HG03565 (cell line): ENCODE measurements around the gene KLHL29.

Source experiments
- ATAC-seq: cut with Tn5 transposase; IDR thresholded peaks from one replicate; pipeline ENCODE4 v1.9.1; 2021; ENCODE audit warnings: mild to moderate bottlenecking, moderate library complexity; ENCODE audit not compliant: unreplicated experiment

Gene KLHL29

GRCh38 chr2:23687214-23687613, 302.2 kb downstream of the KLHL29 start:
- ATAC-seq, result no peak

- no peak for ATAC-seq
Measured at GRCh38 chr2:23687713-23688112, 302.7 kb downstream of the KLHL29 start.

DNA sequence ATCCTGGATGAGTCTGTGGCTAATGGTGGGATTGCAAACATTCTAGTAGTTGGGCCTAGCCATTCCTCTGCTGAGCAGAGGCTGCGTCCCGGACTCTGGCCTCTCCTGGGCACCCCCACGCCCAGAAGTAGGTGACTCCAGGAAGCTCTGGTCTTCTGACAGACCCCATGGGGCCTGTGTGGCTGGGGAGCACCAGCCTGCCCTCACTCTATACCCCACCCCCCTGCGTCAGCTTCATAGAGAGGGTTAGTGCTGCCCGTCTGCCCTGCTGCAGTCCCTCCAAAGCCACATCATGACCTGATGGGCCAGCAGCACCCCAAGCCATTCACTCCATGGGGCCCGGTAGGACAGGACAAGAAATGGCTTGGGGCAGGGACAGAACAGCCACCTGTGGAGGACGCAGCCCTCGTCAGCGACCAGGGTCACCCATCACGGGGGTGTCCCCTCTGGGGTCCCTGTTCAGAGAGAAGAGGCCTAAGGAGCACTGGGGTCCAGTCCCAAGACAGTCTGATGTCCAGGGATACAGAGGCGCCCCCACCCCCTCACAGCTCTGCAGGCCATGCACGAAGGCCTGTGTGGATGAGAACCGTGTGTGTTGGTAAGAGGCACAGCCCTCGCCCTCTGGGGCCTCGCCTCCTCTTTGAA, 303.6 kb downstream of the KLHL29 start:
- ATAC-seq, result no peak

GRCh38 chr2:23689131-23689700, 304.2 kb downstream of the KLHL29 start:
- ATAC-seq, result no peak

DNA sequence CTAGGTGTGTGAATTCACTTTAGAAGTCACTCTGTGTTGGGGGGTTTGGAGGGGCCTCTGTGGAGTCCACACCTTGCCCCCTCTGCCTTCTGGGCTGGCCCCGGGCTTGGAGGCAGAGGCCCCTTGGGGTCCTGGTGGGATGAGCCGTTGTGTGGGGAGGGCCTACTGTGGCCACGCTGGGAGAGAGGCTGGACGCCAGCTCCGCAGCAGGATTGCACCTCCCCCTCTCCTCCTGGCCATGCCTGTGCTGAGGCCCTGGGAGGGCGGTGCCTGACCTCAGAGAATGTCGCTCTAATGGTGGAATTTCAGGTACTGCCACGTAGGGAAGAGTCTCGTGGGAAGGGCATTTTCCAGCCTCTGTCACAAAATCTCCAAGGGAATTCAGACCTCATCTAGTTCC, 304.9 kb downstream of the KLHL29 start:
- no peak for ATAC-seq

GRCh38 chr2:23690421-23691105, 305.6 kb downstream of the KLHL29 start:
- ATAC-seq, result no peak

GRCh38 chr2:23691106-23691470, 306.1 kb downstream of the KLHL29 start:
- no peak for ATAC-seq

DNA sequence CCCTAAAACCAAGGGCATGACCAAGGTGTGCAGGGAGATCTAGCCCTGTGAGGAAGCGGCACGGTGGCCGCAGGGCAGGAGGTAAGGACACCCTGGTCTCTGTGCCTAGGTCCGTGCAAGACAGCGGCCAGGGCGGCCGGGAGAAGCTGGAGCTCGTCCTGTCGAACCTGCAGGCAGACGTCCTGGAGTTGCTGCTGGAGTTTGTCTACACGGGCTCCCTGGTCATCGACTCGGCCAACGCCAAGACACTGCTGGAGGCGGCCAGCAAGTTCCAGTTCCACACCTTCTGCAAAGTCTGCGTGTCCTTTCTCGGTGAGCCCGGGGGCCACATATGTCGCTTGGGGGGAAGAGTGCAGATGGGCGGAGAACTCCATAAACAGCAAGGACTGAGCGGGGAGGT, 306.6 kb downstream of the KLHL29 start:
- ATAC-seq, result no peak

DNA sequence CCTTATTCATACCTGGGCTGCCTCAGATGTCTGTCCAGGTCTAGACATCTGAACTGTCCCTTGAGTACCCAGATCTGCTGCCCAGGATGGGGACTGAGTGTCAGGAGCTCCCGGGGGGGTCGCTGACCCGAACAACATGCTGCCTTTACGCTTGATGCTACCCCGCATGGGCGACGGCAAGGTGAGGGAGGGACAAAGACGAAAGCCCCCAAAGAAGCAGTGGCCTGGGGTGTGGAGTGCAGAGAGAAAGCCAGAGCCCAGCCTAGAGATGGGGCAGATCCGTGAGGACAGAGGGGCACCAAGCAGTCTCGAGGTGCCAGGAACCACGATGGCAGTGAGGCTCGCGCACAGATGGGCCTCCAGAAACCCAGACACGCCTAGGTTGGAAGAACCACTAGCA, 307.3 kb downstream of the KLHL29 start:
- no peak for ATAC-seq

GRCh38 chr2:23692851-23693605, 308.0 kb downstream of the KLHL29 start:
- no peak for ATAC-seq

DNA sequence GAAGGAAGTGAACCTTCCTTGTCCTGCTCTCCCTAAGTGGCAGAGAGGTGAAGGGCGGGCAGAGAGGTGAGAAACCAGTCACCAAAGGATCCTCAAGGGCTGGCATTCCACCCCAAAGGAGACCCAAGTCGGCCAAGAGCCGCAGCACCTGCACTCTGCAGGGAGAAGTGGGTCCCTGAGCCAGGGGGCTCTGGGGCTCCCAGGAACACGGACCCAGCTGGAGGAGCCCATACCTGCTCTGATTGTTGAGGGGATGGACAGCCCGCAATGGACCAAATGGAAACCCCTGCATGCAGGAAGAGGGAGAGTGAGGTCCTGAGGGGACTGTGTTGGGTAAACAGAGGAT, 308.6 kb downstream of the KLHL29 start:
- no peak for ATAC-seq

GRCh38 chr2:23694058-23695045, 309.4 kb downstream of the KLHL29 start:
- no peak for ATAC-seq

DNA sequence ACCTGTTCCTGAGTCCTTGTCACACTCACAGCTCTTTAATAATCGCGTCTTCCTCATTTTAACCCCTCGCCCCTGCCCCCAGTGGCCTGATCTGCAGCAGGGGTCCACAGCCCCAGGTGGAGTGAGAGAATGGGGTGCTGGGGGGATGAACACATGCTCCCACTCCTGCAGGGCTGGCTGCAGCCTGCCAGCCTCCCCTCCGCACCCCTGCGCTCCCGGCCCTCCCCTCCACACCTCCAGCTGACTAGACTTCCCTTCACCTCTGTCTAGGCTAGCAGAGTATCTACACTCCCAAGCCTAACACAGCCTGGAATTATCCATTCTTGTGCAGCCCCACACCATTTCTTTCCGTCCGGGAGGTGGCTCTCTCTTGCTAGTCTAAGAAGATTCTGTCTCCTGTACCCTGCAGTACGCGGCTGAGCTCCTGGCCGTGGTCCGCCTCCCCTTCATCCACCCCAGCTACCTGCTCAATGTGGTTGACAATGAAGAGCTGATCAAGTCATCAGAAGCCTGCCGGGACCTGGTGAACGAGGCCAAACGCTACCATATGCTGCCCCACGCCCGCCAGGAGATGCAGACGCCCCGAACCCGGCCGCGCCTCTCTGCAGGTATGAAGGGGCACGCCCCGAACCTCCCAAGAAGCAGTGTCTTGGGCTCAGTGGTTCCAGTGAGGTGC, 310.4 kb downstream of the KLHL29 start:
- no peak for ATAC-seq

- ATAC-seq, result no peak
Measured at GRCh38 chr2:23695890-23696751, 311.1 kb downstream of the KLHL29 start.

DNA sequence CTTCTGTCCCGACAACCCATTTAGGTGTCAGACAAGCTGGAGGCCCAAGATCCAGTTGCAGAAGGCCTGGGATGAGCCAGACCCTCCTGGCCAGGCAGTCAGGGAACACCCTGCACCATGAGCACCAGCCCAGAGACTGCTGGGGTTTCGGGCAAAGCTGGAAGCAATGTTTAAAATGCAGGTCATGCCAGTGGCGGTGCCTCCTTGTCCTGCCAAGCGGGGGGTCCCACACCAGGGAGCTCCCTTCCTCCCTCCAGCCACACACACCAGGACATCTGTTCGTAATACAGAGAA, 311.7 kb downstream of the KLHL29 start:
- no peak for ATAC-seq

- no peak for ATAC-seq
Measured at GRCh38 chr2:23697256-23698075, 312.5 kb downstream of the KLHL29 start.

GRCh38 chr2:23698116-23698693, 313.2 kb downstream of the KLHL29 start:
- no peak for ATAC-seq
